Measurements from ENCODE around the gene TMEM174.

TMEM174 gene

GRCh38 chr5:73131711-73132425 is 41.1 kb upstream of the TMEM174 start:
- no peak for TF ChIP-seq CTCF (IDR thresholded peaks at IDR 0.05; ENCODE audit: control insufficient read depth, insufficient read depth, low read depth, low read length, missing control alignments)
- no peak for DNase-seq (ENCODE audit: low read depth)
- no peak overlapping the region for H3K4me3 ChIP-seq (ENCODE audit: control insufficient read depth, low read depth, low read length)

GRCh38 chr5:73132759-73133158 is 40.2 kb upstream of the TMEM174 start:
- no peak overlapping the region for H3K4me3 ChIP-seq (ENCODE audit: control insufficient read depth, low read depth, low read length)
- DNase-seq (ENCODE audit: low read depth), result no peak
- no peak for TF ChIP-seq CTCF (IDR thresholded peaks at IDR 0.05; ENCODE audit: control insufficient read depth, insufficient read depth, low read depth, low read length, missing control alignments)

GRCh38 chr5:73135021-73135420 is 38.0 kb upstream of the TMEM174 start:
- no peak for DNase-seq (ENCODE audit: low read depth)
- no peak for TF ChIP-seq CTCF (IDR thresholded peaks at IDR 0.05; ENCODE audit: control insufficient read depth, insufficient read depth, low read depth, low read length, missing control alignments)

GRCh38 chr5:73135429-73136054 is 37.5 kb upstream of the TMEM174 start:
- H3K4me3 ChIP-seq (ENCODE audit: control insufficient read depth, low read depth, low read length), result no peak overlapping the region
- peak; percentile 68 for TF ChIP-seq CTCF (IDR thresholded peaks at IDR 0.05; ENCODE audit: control insufficient read depth, insufficient read depth, low read depth, low read length, missing control alignments)
- peak; percentile 16 for DNase-seq (ENCODE audit: low read depth)

More at GRCh38 chr5:73135021-73135420, 38.0 kb upstream of the TMEM174 start:
- H3K4me3 ChIP-seq (ENCODE audit: control insufficient read depth, low read depth, low read length), result no peak overlapping the region

- H3K4me3 ChIP-seq (ENCODE audit: control insufficient read depth, low read depth, low read length), result no peak overlapping the region
- no peak for TF ChIP-seq CTCF (IDR thresholded peaks at IDR 0.05; ENCODE audit: control insufficient read depth, insufficient read depth, low read depth, low read length, missing control alignments)
- DNase-seq (ENCODE audit: low read depth), result no peak
Measured at GRCh38 chr5:73136055-73136562, 36.9 kb upstream of the TMEM174 start.

GRCh38 chr5:73137563-73138530 is 35.1 kb upstream of the TMEM174 start:
- TF ChIP-seq CTCF (IDR thresholded peaks at IDR 0.05; ENCODE audit: control insufficient read depth, insufficient read depth, low read depth, low read length, missing control alignments), result no peak
- no peak overlapping the region for H3K4me3 ChIP-seq (ENCODE audit: control insufficient read depth, low read depth, low read length)
- no peak for DNase-seq (ENCODE audit: low read depth)
